HG02938 (cell line): ENCODE results near the gene RNF126.
"Not testable (repeated sequence)": the region's sequence is repeated elsewhere in the genome, so short reads cannot be mapped to it uniquely, and the experiment has no call there.

ENCODE experiments used
- ATAC-seq: cut with Tn5 transposase; IDR thresholded peaks from one replicate; pipeline ENCODE4 v1.9.1; 2021; ENCODE audit warnings: mild to moderate bottlenecking, moderate library complexity; ENCODE audit not compliant: unreplicated experiment

Gene RNF126

DNA sequence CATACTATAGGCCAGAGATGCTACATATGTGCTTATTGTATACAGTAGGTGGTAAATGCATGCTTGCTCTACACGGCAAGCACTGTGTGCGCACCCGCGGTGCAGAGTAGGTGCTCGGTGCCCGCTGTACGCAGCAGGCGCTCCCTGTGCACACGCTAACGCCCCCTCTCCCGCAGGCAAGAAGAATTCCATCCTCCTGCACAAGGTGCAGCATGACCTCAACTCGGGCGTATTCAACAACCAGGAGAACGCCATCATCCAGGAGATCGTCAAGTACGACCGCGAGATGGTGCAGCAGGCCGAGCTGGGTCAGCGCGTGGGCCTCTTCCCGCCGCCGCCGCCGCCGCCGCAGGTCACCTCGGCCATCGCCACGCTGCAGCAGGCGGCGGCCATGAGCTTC lies 47.4 kb downstream of the RNF126 start:
- no peak for ATAC-seq

DNA sequence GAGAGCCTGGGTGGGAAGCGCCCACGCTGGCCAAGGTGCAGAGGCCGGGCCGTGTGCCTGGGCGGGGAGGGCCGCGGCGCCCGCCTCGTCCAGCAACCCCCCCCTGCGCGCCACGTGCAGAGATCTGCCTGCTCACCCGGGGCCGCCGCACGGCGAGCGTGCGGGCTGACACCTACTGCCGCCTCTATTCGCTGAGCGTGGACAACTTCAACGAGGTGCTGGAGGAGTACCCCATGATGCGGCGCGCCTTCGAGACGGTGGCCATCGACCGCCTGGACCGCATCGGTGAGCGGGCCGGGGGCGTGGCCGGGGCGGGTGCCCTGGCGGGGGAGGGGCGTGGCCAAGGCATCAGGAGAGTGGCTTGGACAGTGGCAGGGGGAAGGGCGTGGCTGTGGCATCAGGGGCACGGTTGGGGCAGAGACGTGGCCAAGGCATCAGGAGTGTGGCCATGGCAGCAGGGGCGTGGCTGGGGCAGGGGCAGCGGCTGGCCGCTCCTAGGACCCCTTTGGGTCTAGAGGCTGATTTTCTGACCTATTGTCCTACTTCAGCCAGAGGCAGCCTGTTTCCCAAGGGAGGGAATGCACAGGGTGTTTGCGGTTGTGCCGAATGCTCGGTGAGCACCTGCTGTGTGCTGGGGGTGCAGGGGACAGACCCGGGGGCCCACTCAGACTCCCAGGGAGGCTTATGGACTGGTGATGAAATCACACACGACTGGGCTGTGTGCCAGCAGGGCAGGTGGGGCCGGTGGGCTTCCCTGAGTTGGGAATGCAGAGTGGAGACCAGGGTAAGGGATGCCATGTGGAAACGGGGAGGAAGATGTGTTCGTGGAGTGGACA lies 49.1 kb downstream of the RNF126 start:
- ATAC-seq, result no peak

DNA sequence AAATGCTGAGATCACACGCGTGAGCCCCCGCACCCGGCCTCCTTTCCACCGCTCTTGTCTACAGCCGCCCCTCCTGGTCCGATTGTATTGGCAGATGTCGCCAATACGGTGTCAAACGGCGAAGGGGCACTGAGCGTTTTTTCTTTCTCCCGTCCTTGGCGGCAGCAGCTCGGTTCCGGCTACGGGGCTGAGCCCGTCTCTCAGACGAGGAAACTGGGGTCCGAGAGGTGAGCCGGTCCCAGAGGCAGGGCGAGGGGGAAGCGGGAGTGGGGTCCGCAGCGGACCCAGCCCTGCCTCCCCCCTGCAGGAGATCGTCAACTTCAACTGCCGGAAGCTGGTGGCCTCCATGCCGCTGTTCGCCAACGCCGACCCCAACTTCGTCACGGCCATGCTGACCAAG lies 50.1 kb downstream of the RNF126 start:
- no peak for ATAC-seq

DNA sequence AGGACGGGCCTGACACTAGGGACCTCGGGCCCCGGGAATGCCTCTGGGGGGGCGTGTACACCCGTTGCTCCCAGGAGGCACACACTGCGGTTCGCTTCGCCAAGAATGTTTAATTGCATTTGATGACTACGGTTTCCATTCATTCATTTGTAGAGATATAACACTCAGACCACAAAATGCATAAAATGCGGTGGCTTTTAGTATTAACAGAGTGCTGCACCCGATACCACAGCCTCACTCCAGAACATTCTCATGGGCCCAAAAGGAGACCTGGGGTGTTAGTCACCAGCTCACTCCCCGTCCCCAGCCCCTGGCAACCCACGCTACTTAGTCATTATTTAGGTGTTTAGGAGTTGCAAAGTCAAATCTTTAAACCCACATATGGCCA lies 51.5 kb downstream of the RNF126 start:
- ATAC-seq, result no peak

DNA sequence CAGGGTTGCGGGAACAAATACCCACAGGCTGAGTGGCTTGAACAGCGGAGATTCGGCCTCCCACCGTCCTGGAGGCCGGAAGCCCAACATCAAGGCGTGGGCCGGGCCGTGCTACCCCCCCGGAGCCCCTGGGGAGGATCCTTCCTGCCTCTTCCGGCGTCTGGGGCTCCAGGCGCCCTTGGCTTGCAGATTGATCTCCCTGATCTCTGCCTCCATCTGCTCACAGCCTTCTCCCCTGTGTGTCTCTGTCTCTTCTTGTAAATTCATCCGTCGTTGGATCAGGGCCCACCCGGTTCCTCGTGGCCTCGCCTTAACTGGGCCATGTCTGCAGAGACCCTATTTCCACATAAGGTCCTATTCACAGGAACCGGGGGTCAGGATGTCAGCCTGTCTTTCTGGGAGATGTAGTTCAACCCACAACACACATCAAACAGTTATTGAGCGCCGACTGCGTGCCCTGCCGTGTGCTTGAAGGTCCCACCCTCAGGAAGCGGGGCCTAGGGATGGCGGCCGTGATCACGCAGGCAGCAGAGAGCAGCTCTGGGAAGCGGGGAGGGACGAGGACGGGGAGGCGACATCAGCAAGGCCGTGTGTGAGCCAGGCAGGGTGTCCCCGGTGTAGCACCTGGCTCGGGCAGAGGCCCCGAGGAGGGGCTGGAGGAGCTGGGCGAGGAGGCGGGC lies 52.1 kb downstream of the RNF126 start:
- ATAC-seq, result no peak

DNA sequence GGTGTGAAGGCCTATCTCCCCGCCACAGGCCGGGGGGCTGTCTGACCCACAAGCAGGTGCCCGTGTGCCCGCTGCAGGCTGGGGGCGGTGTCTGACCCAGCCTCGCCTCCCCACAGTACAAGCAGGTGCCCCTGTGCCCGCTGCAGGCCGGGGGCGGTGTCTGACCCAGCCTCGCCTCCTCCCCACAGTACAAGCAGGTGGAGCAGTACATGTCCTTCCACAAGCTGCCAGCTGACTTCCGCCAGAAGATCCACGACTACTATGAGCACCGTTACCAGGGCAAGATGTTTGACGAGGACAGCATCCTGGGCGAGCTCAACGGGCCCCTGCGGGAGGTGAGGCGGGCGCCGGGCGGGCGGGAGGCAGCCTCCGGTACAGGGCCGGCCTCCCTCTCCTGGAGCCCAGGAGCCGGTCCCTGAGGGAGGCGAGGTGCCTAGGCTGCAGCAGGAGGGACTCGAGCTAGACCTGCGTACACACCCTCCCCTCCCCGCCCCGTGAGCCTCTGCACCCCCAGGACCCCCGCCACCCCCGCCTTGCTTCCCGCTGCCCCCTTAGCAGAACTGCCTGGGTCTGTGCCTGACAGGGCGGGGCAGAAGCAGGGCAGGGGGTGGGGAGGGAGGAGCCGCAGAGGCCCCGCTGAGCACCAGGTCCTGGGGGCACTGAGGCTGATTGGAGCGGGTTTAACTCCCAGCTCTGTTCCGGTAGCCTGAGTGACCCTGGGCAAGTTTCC lies 52.8 kb downstream of the RNF126 start:
- ATAC-seq, result no peak

DNA sequence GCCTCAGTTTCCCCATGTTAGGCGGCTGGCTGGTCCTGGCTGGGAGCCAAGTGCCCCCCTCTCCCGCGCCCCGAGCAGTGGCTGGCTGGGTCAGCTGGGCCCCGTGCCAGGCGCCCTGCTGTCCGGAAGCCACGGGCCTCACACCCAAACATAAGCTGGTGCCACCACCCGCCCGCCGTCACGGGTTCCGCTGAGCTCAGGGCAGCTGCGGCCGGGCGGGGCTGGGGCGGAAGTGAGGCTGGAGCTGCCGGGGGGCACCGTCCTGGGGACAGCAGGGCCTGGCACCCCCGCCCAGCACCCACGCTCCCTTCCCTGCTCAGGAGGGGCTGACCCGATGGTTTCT lies 54.0 kb downstream of the RNF126 start:
- ATAC-seq, result no peak

DNA sequence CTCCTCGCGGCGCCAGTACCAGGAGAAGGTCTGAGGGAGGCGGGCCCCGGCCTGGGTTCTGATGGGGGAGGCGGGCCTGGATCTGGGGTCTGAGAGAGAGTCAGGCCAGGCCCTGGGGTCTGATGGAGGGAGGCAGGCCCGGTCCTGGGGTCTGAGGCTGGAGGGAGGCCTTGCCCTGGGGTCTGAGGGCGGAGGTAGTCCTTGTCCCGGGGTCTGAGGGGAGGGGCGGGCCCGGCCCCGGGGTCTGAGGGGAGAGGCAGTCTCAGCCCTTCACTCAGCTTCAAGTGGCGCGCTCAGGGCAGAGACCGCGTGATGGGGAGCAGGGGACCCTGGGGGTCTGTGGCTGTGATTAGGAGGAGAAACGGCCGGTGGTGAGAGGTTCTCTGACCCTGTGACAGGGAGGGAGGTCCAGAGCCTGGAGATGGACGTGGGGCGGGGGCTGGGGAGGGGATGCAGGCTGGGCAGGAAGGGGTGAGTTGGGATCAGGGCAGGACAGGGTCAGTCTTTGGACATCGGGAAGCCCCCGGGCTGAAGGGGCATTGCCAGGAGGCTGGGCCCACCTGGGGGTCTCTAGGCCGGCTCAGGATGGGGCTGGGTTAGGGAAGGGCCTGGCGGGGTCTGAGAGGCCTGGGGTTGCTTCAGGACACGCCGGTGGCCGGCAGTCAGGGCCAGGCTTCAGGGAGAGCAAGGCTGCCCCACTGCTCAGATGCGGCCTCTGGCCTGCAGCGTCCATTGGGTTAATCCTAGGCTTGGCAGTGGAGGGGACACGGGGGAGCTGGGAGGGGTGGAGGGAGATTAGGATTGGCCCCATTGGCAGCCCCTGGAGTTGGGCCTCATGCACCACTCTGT lies 54.6 kb downstream of the RNF126 start:
- no peak for ATAC-seq

DNA sequence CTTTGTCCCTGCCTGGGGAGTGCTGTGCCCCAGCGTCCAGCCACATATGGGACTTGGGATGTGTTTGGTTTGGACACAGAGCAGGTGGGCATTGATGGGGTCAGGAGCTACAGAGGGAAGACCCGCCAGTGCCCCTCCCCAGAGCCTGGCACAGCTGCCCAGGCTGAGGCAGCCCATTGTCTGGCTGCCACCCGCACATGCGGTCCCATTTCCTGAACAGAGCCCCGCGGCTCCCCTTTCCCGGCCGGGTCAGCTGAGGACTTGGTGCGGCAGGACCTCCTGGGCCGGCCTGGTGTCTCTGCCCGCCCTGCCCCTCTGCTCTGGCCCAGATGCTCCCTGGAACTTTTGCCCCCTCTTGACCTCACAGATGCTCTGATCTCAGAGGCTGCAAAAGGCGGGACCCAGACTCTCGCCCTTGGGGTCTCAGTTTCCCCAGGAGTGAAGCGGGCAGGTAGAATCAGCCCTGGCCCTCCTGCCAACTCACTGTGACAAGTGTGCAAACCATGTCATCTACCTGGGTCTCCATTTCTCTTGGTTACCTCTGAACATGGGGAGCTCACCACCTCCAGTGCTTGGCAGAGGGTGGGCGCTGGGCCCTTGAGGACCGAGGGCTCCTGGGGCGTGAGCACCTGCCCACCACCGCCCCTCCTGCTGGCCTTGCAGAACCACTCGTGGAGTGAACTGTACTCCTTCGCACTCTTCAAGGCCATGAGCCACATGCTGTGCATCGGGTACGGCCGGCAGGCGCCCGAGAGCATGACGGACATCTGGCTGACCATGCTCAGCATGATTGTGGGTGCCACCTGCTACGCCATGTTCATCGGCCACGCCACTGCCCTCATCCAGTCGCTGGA lies 55.5 kb downstream of the RNF126 start:
- ATAC-seq, result no peak

DNA sequence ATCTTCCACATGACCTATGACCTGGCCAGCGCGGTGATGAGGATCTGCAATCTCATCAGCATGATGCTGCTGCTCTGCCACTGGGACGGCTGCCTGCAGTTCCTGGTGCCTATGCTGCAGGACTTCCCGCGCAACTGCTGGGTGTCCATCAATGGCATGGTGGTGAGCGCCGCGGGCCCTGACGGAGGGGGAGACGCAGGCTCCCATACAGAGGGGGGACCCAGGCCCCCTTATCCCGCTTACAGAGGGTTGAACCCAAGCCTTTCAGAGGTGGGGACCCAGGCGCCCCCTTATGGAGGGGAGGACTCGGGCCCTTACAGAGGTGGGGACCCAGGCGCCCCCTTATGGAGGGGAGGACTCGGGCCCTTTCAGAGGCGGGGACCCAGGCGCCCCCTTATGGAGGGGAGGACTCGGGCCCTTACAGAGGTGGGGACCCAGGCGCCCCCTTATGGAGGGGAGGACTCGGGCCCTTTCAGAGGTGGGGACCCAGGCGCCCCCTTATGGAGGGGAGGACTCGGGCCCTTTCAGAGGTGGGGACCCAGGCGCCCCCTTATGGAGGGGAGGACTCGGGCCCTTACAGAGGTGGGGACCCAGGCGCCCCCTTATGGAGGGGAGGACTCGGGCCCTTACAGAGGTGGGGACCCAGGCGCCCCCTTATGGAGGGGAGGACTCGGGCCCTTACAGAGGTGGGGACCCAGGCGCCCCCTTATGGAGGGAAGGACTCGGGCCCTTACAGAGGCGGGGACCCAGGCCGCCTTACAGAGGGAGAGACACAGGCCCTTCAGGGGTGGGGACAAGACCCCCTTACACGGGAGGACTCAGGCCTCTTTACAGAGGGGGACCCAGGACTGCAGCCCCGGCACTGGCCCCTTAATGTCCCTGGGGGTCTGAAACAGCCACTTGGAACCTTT lies 57.7 kb downstream of the RNF126 start:
- not testable (repeated sequence) for ATAC-seq

DNA sequence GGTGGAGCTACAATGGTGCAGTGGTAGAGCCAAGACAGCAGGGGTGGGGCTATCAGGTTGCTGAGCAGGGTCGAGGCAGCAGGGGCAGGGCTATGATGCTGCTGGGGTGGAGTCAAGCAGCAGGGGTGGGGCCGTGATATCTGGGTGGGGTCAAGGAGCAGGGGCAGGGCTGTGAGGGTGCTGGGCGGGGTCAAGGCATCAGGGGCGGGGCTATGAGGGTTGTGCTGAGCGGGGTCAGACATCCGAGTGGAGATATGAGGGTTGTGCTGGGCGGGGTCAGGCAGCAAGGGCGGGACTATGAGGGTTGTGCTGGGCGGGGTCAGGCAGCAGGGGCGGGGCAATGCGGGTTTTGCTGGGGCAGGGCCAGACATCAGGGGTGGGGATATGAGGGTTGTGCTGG lies 58.7 kb downstream of the RNF126 start:
- ATAC-seq, result no peak

DNA sequence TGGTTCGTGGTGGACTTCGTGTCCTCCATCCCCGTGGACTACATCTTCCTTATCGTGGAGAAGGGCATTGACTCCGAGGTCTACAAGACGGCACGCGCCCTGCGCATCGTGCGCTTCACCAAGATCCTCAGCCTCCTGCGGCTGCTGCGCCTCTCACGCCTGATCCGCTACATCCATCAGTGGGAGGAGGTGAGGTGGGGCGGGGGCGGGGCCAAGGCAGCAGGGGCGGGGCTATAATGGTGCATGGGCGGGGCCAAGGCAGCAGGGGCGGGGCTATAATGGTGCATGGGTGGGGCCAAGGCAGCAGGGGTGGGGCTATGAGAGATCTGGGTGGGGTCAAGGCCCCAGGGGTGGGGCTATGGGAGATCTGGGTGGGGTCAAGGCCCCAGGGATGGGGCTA lies 59.2 kb downstream of the RNF126 start:
- ATAC-seq, result not testable (repeated sequence)

DNA sequence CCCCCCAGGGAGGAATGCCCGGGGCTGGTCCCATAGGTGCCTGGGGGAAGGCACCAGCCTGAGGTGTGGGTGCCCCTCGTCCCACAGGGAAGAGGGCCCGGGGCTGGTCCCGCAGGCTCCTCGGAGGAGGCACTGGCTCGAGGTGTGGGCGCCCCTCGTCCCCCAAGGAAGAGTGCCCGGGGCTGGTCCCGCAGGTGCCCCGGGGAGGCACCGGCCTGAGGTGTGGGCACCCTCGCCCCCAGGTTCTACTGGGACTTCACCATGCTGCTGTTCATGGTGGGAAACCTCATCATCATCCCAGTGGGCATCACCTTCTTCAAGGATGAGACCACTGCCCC lies 59.7 kb downstream of the RNF126 start:
- not testable (repeated sequence) for ATAC-seq

DNA sequence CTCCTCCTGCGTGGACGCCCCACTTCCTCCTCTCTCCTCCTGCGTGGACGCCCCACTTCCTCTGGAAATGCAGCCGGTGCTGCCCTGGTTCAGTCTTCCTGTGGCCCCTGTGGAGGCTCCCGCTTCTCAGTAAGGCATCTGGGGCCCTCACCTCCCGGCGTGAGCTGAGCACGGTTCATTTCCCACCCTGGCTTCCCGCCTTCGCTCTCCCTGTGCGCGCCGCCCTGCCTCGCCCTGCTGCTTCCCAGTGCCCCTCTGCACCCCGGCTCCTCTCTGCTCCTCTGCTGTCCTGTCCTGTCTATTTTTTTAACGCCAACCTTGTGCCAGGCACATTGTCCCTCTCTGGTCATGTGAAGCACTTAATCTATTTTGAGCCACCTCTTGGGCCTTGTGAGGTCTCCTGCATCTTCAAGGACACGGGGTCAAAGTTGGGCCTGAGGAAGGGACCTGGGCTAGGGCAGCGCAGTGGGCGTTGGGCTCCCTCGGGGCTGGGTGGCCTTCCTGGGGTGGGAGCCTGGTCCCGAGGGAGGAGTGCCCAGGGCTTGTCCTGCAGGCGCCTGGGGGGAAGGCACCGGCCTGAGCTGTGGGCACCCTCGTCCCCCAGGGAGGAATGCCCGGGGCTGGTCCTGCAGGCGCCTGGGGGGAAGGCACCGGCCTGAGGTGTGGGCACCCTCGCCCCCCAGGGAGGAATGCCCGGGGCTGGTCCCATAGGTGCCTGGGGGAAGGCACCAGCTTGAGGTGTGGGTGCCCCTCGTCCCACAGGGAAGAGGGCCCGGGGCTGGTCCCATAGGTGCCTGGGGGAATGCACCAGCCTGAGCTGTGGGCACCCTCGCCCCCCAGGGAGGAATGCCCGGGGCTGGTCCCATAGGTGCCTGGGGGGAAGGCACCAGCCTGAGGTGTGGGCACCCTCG lies 60.4 kb downstream of the RNF126 start:
- ATAC-seq, result no peak

DNA sequence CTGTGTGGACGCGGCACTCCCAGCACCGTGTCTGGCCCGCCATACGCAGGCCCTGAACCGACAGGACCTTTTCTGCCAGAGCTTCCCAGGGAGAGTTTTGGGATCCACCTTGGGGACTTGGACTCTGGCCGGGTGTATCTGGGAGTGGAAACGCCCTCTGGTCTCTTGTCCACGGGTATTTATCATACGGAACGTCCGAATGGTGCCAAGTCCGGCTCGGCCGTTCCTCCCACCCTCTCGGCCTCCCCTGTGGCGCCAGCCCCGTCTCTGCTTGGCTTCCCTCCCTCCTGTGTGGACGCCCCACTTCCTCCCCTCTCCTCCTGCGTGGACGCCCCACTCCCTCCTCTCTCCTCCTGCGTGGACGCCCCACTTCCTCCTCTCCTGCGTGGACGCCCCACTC lies 61.2 kb downstream of the RNF126 start:
- ATAC-seq, result no peak

DNA sequence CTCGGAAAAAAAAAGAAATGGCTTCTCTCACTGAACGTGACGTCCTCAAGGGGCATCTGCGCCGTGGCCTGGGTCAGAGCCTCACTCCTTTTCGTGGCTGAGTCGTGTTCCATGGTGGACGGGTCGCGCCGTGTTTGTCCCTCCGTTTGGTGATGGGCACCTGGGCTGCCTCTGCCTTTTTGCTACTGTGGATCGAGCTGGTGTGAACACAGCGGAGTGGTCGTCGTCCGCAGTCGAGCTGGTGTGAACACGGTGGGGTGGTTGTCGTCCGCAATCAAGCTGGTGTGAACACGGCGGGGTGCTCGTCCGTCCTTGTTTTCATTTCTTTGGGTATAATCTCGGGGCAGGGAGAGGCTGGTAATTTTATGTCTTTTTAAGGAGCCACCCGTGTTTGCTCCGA lies 61.7 kb downstream of the RNF126 start:
- no peak for ATAC-seq
